Measurements from ENCODE around the gene CCNK. TPM values are rescaled to one million over a fixed set of nuclear protein-coding genes. Genes with fewer than 3 reads are reported as not detected.

Gene CCNK
- total RNA-seq, 2 donors from 2014 or later, result 78.6 to 105 TPM

- Mint-ChIP-seq H3K4me1 (ENCODE audit: low read depth in 2 of 2) (no peaks in the 10 kb centered on the region), H3K36me3 (no peaks in the 10 kb centered on the region), H3K4me3 (no peak overlapping the region), H3K9me3 (no peaks in the 10 kb centered on the region), H3K27ac (no peak overlapping the region), H3K27me3 (no peaks in the 10 kb centered on the region)
- DNase-seq (ENCODE audit: low spot score) (no peak), ATAC-seq (no peak)
These were observed 73.7 kb downstream of the CCNK start for GRCh38 chr14:99554757-99555531.

- H3K9me3 Mint-ChIP-seq, result no peaks in the 10 kb centered on the region
- no peaks in the 10 kb centered on the region for H3K27me3 Mint-ChIP-seq
- DNase-seq (ENCODE audit: low spot score) (no peak), ATAC-seq (no peak)
- no peaks in the 10 kb centered on the region for H3K36me3 Mint-ChIP-seq
- H3K4me3 Mint-ChIP-seq, result no peak overlapping the region
- no peaks in the 10 kb centered on the region for H3K4me1 Mint-ChIP-seq (ENCODE audit: low read depth in 2 of 2)
- H3K27ac Mint-ChIP-seq, result no peak overlapping the region
These were observed 75.1 kb downstream of the CCNK start for GRCh38 chr14:99556134-99556791.

- H3K27me3 Mint-ChIP-seq, result peaks cover 0 to 2% of the 10 kb centered on the region in 2 donors
- no peaks in the 10 kb centered on the region for H3K36me3 Mint-ChIP-seq
- H3K27ac Mint-ChIP-seq, result no peak overlapping the region
- DNase-seq (ENCODE audit: low spot score), result no peak
- no peak for ATAC-seq
- H3K4me1 Mint-ChIP-seq (ENCODE audit: low read depth in 2 of 2), result peaks cover 0 to 3% of the 10 kb centered on the region in 2 donors
- H3K9me3 Mint-ChIP-seq, result no peaks in the 10 kb centered on the region
- no peak overlapping the region for H3K4me3 Mint-ChIP-seq
These were observed 78.2 kb downstream of the CCNK start for GRCh38 chr14:99559286-99559990.

GRCh38 chr14:99560403-99560802 is 79.2 kb downstream of the CCNK start:
- Mint-ChIP-seq H3K4me3 (no peak overlapping the region), H3K9me3 (no peaks in the 10 kb centered on the region), H3K27ac (no peak overlapping the region), H3K4me1 (ENCODE audit: low read depth in 2 of 2) (peaks cover 0 to 3% of the 10 kb centered on the region in 2 donors), H3K36me3 (no peaks in the 10 kb centered on the region), H3K27me3 (peaks cover 0 to 3% of the 10 kb centered on the region in 2 donors)
- DNase-seq (ENCODE audit: low spot score) (no peak), ATAC-seq (no peak)

- no peak for ATAC-seq
- peaks cover 0 to 3% of the 10 kb centered on the region in 2 donors for H3K27me3 Mint-ChIP-seq
- no peaks in the 10 kb centered on the region for H3K9me3 Mint-ChIP-seq
- H3K4me3 Mint-ChIP-seq, result no peak overlapping the region
- no peak overlapping the region for H3K27ac Mint-ChIP-seq
- H3K4me1 Mint-ChIP-seq (ENCODE audit: low read depth in 2 of 2), result peaks cover 0 to 3% of the 10 kb centered on the region in 2 donors
- no peaks in the 10 kb centered on the region for H3K36me3 Mint-ChIP-seq
- no peak for DNase-seq (ENCODE audit: low spot score)
These were observed 79.9 kb downstream of the CCNK start for GRCh38 chr14:99560922-99561683.

- H3K27ac Mint-ChIP-seq, result no peak overlapping the region
- DNase-seq (ENCODE audit: low spot score) (no peak), ATAC-seq (no peak)
- H3K9me3 Mint-ChIP-seq, result no peaks in the 10 kb centered on the region
- no peak overlapping the region for H3K4me3 Mint-ChIP-seq
- no peaks in the 10 kb centered on the region for H3K36me3 Mint-ChIP-seq
- peaks cover 0 to 3% of the 10 kb centered on the region in 2 donors for H3K4me1 Mint-ChIP-seq (ENCODE audit: low read depth in 2 of 2)
- H3K27me3 Mint-ChIP-seq, result peaks cover 0 to 3% of the 10 kb centered on the region in 2 donors
These were observed 80.7 kb downstream of the CCNK start for GRCh38 chr14:99561864-99562263.

Other genes with a start within 250 kb of the CCNK start
- 10 to 100 TPM; 12.9 to 27.6 TPM for gene BCL11B, start 209.2 kb upstream of the CCNK start, total RNA-seq
- gene SETD3, start 550 bp upstream of the CCNK start, total RNA-seq, result 10 to 100 TPM; 80.6 to 96.7 TPM
- gene CCDC85C, start 122.8 kb downstream of the CCNK start, total RNA-seq, result 1 to 10 TPM; 2.7 to 3.6 TPM
- not detected for gene HHIPL1, start 163.7 kb downstream of the CCNK start, total RNA-seq
- under 1 TPM in 1 of 2 donors, not detected in 1; 0.11 TPM for gene CYP46A1, start 202.9 kb downstream of the CCNK start, total RNA-seq